Fibroblast of skin of right quadriceps (primary cell): Measurements from ENCODE around the gene BHLHA15.
"Not testable (repeated sequence)": the region's sequence is repeated elsewhere in the genome, so short reads cannot be mapped to it uniquely, and the experiment has no call there.

Experiments used
- DNase-seq: peaks from one replicate; pipeline ENCODE4 v3.0.0-alpha.2; 2013

The BHLHA15 gene

GRCh38 chr7:98211676-98212531 lies 665 bp downstream of the BHLHA15 start:
- DNase-seq: no peak

DNA sequence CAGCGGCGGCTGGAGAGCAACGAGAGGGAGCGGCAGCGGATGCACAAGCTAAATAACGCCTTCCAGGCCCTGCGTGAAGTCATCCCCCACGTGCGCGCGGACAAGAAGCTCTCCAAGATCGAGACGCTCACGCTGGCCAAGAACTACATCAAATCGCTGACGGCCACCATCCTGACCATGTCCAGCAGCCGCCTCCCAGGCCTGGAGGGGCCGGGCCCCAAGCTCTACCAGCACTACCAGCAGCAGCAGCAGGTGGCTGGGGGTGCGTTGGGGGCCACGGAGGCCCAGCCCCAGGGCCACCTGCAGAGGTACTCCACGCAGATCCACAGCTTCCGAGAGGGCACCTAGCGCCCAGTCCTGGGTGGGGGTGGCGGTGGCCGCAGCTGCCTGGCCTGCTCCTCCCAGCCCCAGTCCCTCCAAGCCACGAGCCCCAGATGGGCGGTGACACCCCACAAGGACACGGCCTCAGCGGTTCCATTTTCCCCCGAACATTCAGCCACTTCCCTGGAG lies 1.3 kb downstream of the BHLHA15 start:
- DNase-seq: no peak

GRCh38 chr7:98213296-98213887 lies 2.2 kb downstream of the BHLHA15 start:
- no peak for DNase-seq

DNA sequence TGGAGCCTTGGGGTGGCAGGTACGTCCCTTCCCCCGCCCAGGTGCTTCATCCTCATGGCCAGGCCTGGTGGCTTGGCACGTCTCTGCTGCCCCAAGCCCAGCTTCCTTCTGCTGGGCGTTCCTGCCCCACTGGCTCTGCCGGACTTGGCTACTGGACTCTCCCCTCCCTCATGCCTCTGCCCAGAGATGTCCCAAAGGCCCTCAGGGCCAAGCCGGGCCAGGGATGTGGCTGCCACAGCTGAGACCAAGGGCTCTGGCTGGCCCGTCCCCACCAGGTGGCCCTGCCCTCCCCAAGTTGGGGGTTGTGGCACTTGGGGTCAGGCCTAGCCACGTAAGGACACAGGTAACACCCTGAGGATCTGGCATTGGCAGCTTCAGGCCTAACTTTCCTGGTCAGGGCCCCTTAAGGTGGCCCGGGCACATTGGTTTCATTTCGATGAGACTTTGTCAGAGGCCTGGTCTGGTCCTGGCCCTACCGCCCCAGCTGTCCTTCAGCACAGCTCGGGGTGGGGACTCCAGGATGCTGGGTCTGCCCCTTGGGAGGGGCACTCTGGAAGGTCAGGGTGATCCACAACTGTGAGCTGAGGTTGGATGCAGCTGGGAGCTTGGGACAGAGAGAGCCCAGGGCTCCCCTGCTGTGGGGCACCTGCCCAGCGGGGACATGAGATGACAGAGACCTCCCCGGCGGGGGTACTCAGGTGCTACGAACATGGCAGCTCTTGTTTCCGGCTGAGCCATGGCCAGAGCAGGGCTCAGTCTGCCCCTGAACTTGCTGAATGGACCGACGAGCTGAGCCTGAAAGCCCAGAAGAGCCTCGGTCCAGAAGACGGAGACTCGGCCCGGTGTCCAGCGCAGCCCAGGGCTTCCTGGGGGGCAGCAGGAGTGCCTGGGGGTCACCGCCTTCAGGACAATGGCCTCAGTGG lies 2.9 kb downstream of the BHLHA15 start:
- DNase-seq: no peak

- no peak for DNase-seq
These were observed 3.6 kb downstream of the BHLHA15 start for GRCh38 chr7:98214811-98215321.

GRCh38 chr7:98215561-98216495 lies 4.6 kb downstream of the BHLHA15 start:
- DNase-seq: no peak

GRCh38 chr7:98216941-98217622 lies 5.8 kb downstream of the BHLHA15 start:
- DNase-seq: no peak

GRCh38 chr7:98217623-98218582 lies 6.7 kb downstream of the BHLHA15 start:
- DNase-seq: no peak

GRCh38 chr7:98219382-98219781 lies 8.1 kb downstream of the BHLHA15 start:
- DNase-seq: not testable (repeated sequence)

DNA sequence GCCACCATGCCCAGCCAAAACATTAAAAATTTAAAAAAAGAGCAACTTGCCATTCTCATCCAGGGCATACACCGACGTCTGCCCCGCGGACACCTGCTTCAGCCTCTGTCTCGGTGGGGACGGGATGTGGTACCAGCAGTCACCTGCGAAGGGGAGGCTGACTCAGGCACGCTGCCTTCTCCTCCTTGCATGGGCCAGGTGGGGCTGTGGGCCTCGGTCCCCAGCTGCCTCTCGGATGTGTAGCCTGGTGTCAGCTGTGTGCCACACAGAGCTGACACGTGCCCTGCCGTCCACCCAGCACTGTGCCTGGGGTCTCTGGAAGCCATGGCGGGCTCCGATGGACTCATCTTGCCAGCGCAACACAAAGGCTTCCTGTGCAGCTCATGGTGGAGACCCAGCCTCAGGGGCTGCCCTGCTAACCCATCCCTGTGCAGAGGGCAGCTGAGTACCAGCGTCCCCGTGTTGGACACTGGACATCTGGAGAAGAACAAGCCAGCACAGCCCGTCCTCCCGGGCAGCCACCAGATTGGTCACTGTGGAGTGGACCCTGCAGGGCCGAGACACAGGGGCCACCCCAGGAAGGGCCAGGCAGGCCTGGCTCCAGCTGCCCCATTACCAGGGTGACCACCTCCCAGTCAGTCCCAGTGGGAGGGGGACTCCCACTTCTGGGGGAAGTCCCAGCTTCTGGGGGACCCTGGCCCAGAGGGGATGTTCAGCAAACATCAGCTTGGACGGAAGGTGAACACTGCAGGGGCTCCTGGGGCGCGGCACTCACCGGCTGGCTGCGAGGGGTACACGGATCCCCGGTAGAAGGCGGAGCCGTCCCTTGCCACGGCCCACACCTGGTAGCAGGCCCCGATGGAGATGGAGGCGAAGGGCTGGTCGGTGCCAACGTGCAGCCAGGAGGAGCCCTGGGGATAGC lies 10.6 kb downstream of the BHLHA15 start:
- DNase-seq: no peak

- DNase-seq: no peak
These were observed 11.4 kb downstream of the BHLHA15 start for GRCh38 chr7:98222533-98223195.

DNA sequence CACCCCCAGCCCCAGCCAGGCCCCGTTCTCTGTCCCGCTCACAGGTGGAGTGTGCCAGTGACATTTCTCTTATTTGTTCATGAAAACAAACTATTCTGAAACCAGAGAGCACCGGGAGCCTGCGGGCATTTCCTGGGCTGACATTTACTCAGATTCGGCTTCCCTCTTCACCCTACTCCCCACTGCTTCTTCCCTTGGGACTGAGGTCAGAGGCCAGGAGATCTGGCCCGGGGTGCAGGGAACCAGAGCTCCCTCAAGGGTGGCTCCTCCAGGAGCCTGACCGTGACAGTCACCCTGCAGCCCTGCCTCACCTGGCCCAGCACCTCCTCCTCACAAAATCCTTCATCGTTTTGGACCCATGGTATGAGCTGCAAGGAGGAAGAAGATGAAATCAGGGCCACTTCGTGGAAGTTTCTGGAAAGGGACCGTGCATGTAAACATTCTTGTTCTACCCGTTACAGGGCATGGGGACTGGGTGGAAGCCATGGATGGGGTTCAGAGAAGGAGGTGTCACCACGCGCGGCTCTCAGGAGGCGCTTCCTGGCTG lies 12.2 kb downstream of the BHLHA15 start:
- no peak for DNase-seq

DNA sequence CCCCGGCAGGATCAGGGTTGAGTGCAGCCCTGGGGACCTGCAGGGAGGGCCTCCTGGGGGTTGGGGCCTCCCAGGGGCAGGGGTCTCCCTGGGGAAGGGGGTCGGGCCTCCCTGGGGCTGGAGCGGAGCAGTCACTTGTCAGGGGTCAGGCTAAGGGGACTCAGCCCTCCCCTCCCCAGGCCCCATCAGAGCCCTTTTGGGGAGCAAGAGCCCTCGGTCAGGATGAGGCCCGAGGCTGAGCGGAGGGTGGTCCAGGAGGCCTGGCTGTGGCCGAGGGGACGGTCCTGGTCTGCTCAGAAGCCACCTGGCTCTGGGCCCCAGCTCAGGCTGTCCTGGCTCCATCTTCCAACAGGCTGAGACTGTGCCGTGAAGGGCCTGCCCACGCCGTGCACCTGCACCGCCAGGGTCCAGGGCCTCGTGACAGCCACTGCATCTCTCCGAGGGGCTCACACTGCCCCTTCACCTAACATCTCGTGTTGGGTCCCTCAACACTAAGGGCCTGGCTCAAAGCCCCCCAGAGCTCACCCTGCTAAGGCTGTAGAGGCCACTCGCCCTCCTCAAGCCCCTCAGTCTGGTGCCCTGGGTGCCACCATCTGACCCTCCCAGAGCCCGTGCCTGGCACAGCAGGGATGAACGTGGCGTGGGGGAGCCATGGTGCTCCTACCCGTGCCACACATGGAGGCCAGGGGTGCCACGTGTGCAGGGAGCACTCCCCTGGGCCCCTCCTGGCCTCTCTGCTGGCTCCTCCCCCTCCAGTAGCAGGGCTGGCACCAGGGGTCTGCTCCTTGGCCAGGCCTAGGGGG lies 12.9 kb downstream of the BHLHA15 start:
- DNase-seq: no peak

GRCh38 chr7:98224701-98225181 lies 13.5 kb downstream of the BHLHA15 start:
- DNase-seq: no peak

DNA sequence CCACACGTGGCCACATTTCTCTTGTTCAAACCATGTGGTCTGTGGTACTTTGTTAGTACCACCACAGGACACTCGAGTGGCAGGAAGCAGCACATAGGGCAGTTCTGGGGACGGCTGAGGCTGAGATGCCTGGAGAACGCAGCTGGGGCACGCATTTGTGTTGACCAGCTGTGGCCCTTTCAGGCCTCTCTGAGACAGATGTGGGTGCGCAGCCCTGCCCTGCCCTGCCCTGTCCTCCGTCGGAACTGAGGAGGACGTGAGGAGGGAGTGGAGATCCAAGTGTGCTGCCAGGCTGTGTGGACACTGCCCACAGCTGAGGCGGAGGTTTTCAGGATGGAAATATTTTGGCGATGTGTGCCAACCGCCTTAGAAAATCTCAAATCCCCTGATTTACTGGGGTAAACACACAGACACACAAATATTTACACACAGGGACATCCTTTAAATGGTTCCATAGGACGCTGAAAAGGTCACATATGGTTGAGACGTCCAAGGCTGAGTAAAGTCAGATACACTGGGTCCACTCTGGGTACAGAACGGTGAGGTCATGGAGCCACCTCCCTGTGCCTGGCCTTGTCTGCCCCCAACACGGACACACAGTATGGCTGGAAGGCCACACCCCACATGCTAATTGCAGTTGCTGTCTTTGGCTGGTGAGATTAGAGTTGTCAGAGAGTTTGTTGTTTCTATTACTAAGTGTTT lies 14.8 kb downstream of the BHLHA15 start:
- no peak for DNase-seq

- DNase-seq: no peak
These were observed 16.7 kb downstream of the BHLHA15 start for GRCh38 chr7:98227939-98228338.
